Measurements from ENCODE around the gene PNKD. TPM values are rescaled to one million over a fixed set of nuclear protein-coding genes. Genes with fewer than 3 reads are reported as not detected.

The PNKD gene
- total and polyA plus RNA-seq, 2 of the 8 experiments (the other 6 are each of a cell fraction or from before 2014, with no cell fraction given) = 43.9 to 65.4 TPM

DNA sequence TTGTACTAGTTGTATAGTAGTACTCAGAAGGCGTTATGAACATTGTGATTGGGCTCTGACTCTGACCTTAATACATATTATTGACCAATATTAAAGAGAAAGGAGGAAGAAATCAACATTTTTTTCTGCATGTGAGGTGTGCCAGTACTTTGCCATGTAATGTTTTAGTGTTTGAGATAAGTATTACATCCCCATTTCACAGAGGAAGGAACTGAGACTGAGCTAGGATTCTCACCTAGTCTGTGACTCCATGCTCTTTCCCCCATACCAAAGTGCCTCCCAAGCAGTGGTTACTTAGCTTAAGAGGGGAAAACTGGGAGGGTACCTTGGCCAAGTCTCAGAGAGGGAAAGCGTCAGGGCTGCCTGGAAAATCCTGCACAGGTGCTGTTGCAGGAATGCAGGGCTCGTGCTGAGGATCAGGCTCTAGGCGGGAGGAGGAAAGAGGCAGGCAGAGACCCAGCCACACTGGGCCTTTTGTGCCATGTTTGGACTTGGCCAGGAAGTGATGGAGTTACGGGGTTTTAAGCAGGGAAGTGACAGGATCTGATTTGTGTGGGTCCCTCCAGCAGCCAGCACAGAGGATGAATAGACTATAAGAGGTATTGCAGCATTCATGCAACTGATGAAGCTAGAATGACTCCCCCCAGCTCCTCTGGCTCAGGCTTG, 1.7 kb downstream of the PNKD start:
- H3K79me2 ChIP-seq (ENCODE audit: control insufficient read depth in 1 of 2, insufficient read depth in 2 of 2, low read length in 2 of 2) = peaks cover 0 to 10% of the 10 kb centered on the region in 2 experiments; a peak in 2 of 4 replicates
- no peak for TF ChIP-seq BCL11A (IDR thresholded peaks at IDR 0.05; ENCODE audit: low read depth in 2 of 2, low read length in 2 of 2)
- no peak for TF ChIP-seq SUZ12 (IDR thresholded peaks at IDR 0.05; ENCODE audit: low read length)

More for the DNA sequence above, 1.7 kb downstream of the PNKD start:
- H3K27me3 ChIP-seq (replicated peaks in 1 of 4; ENCODE audit: control insufficient read depth in 3 of 4, extremely low read depth in 1 of 4, insufficient read depth in 3 of 4, low read length in 3 of 4) = no peaks in the 10 kb centered on the region
- no peak overlapping the region for H3K4ac ChIP-seq (replicated peaks; ENCODE audit: insufficient read length, low read depth, low read length)
- peaks cover 8% of the 10 kb centered on the region; the same call in 1 of the 2 replicates for H3K79me1 ChIP-seq (ENCODE audit: low read depth, low read length)
- peaks cover 10% of the 10 kb centered on the region for H3K23me2 ChIP-seq (ENCODE audit: low read depth, low read length)
- no peak overlapping the region for H3K56ac ChIP-seq (replicated peaks; ENCODE audit: insufficient read length, low read depth, low read length)
- no peak overlapping the region for H3K18ac ChIP-seq (ENCODE audit: extremely low read depth, low read length)
- no peak overlapping the region for H3K27ac ChIP-seq (ENCODE audit: low read depth, low read length)
- H2BK5ac ChIP-seq (ENCODE audit: low read depth, low read length) = no peak overlapping the region
- no peak overlapping the region for H3K23ac ChIP-seq (ENCODE audit: insufficient read length)
- H2BK15ac ChIP-seq (ENCODE audit: low read length) = no peak overlapping the region
- CTCF ChIA-PET (ENCODE audit: partially characterized antibody) = interaction anchor here (0.5 to 8.2 kb wide), 27 partner anchors 11 to 415 kb away, joined by 3 to 131 read pairs (median 4); partner anchors contain the start of genes CATIP, GPBAR1 and TMBIM1
- H3K36me3 ChIP-seq (ENCODE audit: control insufficient read depth in 2 of 4, insufficient read depth in 4 of 4, low read length in 3 of 4) = peaks cover 1 to 38% (median 10%) of the 10 kb centered on the region in 4 experiments; a peak in 6 of 8 replicates
- H3K4me1 ChIP-seq (replicated peaks in 1 of 4; ENCODE audit: control insufficient read depth in 3 of 4, insufficient read depth in 4 of 4, low read length in 3 of 4) = peaks cover 0 to 7% (median 4%) of the 10 kb centered on the region in 4 experiments; a peak in 4 of 7 replicates
- no peak for FAIRE-seq
- H4K5ac ChIP-seq (ENCODE audit: insufficient read length, low read depth, low read length) = no peak overlapping the region
- H3K14ac ChIP-seq (ENCODE audit: insufficient read length) = no peak overlapping the region
- H3K9ac ChIP-seq (replicated peaks in 1 of 4; ENCODE audit: extremely low read depth in 1 of 4, low read depth in 3 of 4, low read length in 3 of 4) = no peak overlapping the region; a peak in 1 of 7 replicates
- no peak overlapping the region for H4K8ac ChIP-seq (ENCODE audit: extremely low read depth, insufficient read depth, low read length)
- no peak for DNase-seq (ENCODE audit: low read depth in 1 of 2, low spot score in 2 of 2)
- H2AFZ ChIP-seq (ENCODE audit: low read length) = no peak overlapping the region
- peak overlapping the region; percentile 11 to 84; a peak in 1 of 4 replicates for H3K4me2 ChIP-seq (ENCODE audit: insufficient read depth in 1 of 2, low read depth in 2 of 2, low read length in 2 of 2)
- POLR2A ChIA-PET (ENCODE audit: partially characterized antibody) = interaction anchor here (0.9 to 2.8 kb wide), 7 partner anchors 10 to 132 kb away, joined by 3 to 29 read pairs (median 6); partner anchors contain the start of genes CATIP and GPBAR1
- H2BK120ac ChIP-seq (replicated peaks; ENCODE audit: low read depth, low read length) = no peak overlapping the region
- H2AK5ac ChIP-seq (ENCODE audit: low read depth, low read length) = no peak overlapping the region
- H3K9me3 ChIP-seq (ENCODE audit: insufficient read depth in 2 of 2, low read depth in 1 of 2, low read length in 1 of 2) = no peaks in the 10 kb centered on the region
- no peak overlapping the region for H4K91ac ChIP-seq (replicated peaks; ENCODE audit: insufficient read length, low read length)
- 92% methylated on average over 5 of the region's 5 CpGs; no CpG with 5 or more reads in 1 of the 2 experiments for WGBS, 2 experiments (ENCODE audit: extremely low coverage in 1 of 2, insufficient coverage in 1 of 2, insufficient read length in 1 of 2, insufficient replicate concordance in 2 of 2, low coverage in 1 of 2, low lambda C conversion rate in 2 of 2, missing lambda C conversion rate in 1 of 2)
- no peak overlapping the region for H2BK12ac ChIP-seq (ENCODE audit: low read depth, low read length)
- H4K20me1 ChIP-seq (replicated peaks in 1 of 2; ENCODE audit: control insufficient read depth in 1 of 2, insufficient read depth in 2 of 2, low read length in 2 of 2) = peaks cover 0 to 7% of the 10 kb centered on the region in 2 experiments
- H2BK20ac ChIP-seq (ENCODE audit: low read length) = no peak overlapping the region
- H3K4me3 ChIP-seq (ENCODE audit: extremely low read depth in 1 of 4, insufficient read depth in 2 of 4, low read depth in 3 of 4, low read length in 4 of 4) = peak overlapping the region in 1 of 4 experiments; percentile 95; a peak in 2 of 8 replicates
